BJ (cell line): ENCODE results near the gene MAP1A. TPM values are rescaled to one million over a fixed set of nuclear protein-coding genes. Genes with fewer than 3 reads are reported as not detected.

Experiments
- CTCF ChIA-PET: fragments of 350-600 bp; formaldehyde crosslinking; extraction: SDS; loops from one replicate; lab custom pipeline; 2021; ENCODE audit warnings: antibody characterized with exemption, inconsistent platforms; lab: Yijun Ruan, JAX
- POLR2A ChIA-PET: fragments of 300-600 bp; sonication (Branson Sonifier 250); formaldehyde crosslinking; extraction: SDS; loops from one replicate; lab custom pipeline; 2021; ENCODE audit warnings: antibody characterized with exemption; lab: Charles Lee
- DNase-seq: peaks from one replicate; pipeline ENCODE4 v3.0.0-alpha.2; 2011; ENCODE audit warnings: low read depth
- H3K27me3 ChIP-seq: 2 replicates; pipeline ENCODE4 v1.6.0; 2011; ENCODE audit warnings: low read length; ENCODE audit not compliant: control insufficient read depth, insufficient read depth
- H3K36me3 ChIP-seq: 2 replicates; pipeline ENCODE4 v1.5.1; 2011; ENCODE audit warnings: low read length; ENCODE audit not compliant: control insufficient read depth, insufficient read depth
- H3K4me3 ChIP-seq: 2 replicates; pipeline ENCODE4 v1.5.1; 2011; ENCODE audit warnings: low read depth, mild to moderate bottlenecking, control low read depth, low read length
- CTCF ChIP-seq: IDR thresholded peaks from 2 replicates; pipeline ENCODE4 v1.5.1; 2011; ENCODE audit warnings: low read depth, mild to moderate bottlenecking, control low read depth, inconsistent platforms, low read length, moderate library complexity; ENCODE audit not compliant: insufficient read depth
- polyA plus RNA-seq: library from polyadenylated mRNA; depleted of rRNA; stranded (reverse); fragments of >200 nt; gene quantifications from 2 replicates; pipeline ENCODE4 v1.2.3, GENCODE V29; 2011

Gene MAP1A
- polyA plus RNA-seq, 1 experiment, result 54.0 TPM

DNA sequence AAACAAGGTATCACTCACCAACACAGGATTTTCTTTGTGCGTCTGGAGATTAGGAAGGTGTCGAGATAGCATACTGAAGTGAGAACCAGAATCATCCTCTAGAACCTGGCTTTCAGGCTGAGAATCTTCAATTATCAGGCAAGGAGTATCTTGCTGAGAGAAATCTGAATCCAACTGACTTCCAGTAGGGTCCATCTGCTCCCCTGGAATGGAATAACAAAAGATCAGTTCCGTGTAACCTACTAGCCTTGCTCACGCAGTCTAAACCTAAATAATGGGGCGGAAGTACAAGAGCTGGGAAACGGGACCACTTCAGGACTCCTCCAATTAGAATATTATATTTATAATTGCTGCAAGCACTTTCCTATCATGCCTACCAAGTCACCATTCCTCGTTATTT, 25.1 kb upstream of the MAP1A start:
- POLR2A ChIA-PET, result no interaction called here
- DNase-seq, result no peak
- no peak for TF ChIP-seq CTCF
- peak overlapping the region; percentile 61 for H3K4me3 ChIP-seq
- H3K36me3 ChIP-seq, result no peaks in the 10 kb centered on the region; the same call in none of the 2 replicates
- CTCF ChIA-PET, result no interaction called here
- no peaks in the 10 kb centered on the region for H3K27me3 ChIP-seq

DNA sequence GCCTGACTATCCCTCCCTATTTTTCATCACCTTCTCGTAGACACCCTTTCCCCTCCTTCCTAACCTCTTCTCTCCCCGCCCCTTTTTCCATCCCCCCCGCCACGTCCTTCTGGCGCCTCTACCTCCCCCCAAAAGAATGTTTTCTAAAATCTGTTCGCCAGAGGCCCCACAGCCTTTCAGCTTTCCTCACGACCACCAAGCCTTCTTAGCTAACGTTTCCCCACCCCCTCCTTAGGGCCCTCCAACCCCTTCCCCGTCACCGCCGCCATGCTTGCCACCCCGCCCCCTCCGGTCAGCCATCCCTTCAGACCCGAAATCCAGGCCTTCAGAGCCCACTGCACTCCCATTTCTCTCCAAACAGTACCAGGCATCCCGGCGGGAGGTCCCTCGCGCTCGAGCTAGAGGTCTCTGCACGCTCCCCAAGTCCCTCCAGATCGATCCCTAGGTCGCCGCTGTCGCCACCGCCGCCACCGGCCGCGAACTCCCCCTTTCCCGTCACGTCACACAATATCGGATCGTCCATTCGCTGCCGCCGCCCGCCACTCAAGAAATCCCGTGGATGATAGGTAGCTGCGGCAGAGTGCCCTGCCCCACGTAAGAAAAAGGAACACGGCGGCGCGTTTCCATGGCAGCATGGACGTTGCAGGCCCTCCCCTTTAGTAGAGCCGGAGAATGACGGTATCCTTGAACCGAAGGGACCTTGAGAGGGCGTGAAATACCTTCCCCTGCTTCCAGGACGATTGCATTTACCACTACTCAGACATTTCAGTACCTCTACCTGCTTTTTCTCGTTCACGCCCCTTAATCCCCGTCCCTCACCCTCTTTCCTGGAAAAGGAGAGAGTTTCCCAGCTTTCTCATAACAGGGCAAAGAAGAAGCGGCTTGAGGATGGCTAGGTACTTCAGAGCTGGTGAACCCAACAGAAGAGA, 24.5 kb upstream of the MAP1A start, which contains the start of gene TP53BP1:
Gene TP53BP1 (minus strand): TSS at position 484 of the 929 bp plus-strand sequence. CDS start 113 bp downstream, at position 371.
- H3K4me3 ChIP-seq, result peak within 1 kb of the TSS; percentile 61
- CTCF ChIA-PET, result interaction anchor here (1.2 to 1.5 kb wide), 3 partner anchors 13 to 23 kb away, joined by 3 read pairs; no protein-coding TSS in a partner anchor
- TF ChIP-seq CTCF, result no peak
- POLR2A ChIA-PET, result interaction anchor here (0.5 kb wide), 1 partner anchor 26 kb away, joined by 3 read pairs; no protein-coding TSS in a partner anchor
- no peaks in the 10 kb centered on the region; the same call in none of the 2 replicates for H3K36me3 ChIP-seq
- H3K27me3 ChIP-seq, result no peaks in the 10 kb centered on the region
- DNase-seq, result peak; percentile 70

DNA sequence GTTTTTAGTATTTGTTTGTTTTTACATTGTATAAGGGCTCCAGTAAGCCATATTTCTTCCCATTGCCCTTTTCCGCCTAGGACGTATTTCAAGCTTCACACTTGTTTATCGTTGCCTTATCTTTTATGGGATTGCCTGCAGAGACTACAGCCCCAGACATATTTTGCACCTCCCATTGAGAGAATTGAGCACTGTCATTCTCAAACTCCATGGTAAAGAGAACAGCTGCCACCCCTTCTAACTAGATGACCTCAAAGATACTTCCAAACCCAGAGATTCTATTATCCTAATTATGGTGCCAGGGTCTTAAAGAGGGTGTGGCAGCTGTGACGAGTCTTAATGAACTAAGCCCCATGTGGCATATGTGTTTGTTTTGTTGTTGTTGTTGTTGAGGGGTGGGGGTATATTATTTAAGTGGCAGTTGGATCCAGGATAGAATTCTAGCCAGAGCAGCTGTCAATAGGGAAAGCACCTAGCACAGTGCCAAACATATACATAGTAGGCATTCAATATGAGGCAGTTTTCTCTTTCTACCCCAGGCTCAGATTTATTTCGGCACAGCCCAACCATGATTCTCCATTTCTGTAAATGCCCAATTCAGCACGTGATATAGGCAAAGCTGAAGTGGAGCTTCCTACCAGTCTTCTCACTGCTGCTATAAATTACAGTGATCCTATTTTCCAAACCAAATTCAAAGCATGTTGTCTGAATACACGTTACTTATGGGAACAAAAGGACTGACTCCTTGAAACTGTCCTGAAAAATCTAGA, 23.5 kb upstream of the MAP1A start:
- TF ChIP-seq CTCF, result no peak
- Histone ChIP-seq H3K27me3 (no peaks in the 10 kb centered on the region), H3K36me3 (no peaks in the 10 kb centered on the region; the same call in 1 of the 2 replicates), H3K4me3 (no peak overlapping the region)
- DNase-seq, result no peak
- ChIA-PET CTCF (interaction anchor here (1.2 to 1.5 kb wide), 3 partner anchors 12 to 22 kb away, joined by 3 read pairs; no protein-coding TSS in a partner anchor), POLR2A (interaction anchor here (0.5 kb wide), 1 partner anchor 27 kb away, joined by 3 read pairs; no protein-coding TSS in a partner anchor)

DNA sequence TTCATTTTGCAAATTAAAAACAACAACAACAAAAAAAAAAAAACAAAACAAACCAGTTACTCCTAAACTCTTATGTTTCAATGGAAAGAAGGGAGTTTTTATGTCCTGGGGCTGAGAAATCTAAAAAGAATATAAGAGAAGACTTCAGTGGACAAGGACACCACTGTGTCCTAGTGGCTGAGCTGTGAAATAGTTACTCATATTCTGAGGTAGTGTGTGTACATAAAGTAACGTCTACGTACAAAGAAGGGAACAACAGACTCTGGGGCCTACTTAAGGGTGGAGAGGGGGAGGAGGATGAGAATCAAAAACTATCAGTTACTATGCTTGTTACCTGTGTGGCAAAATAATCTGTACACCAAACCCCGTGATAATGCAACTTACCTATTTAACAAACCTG, 18.4 kb upstream of the MAP1A start:
- ChIA-PET CTCF (no interaction called here), POLR2A (no interaction called here)
- Histone ChIP-seq H3K36me3 (no peaks in the 10 kb centered on the region), H3K4me3 (no peak overlapping the region), H3K27me3 (no peaks in the 10 kb centered on the region)
- no peak for TF ChIP-seq CTCF
- no peak for DNase-seq
